Mammary epithelial cell (primary cell): ENCODE measurements around the gene CNTN5.

Experiments used
- EZH2 ChIP-seq: IDR thresholded peaks from 2 replicates; pipeline ENCODE4 v1.6.1; 2012; ENCODE audit warnings: low read length, inconsistent platforms, borderline replicate concordance
- TF ChIP-seq, protein P1 (sequence below), 2 donors: IDR thresholded peaks in 1 of 2; conservative IDR thresholded peaks in 1 of 2; 2 replicates each; pipeline ENCODE4 v1.5.1; 2011 to 2012; ENCODE audit warnings: inconsistent platforms in 2 of 2, low read length in 2 of 2, mild to moderate bottlenecking in 2 of 2, control low read depth in 1 of 2, low read depth in 1 of 2; ENCODE audit not compliant: insufficient read depth in 1 of 2; ENCODE audit errors: extremely low read depth in 1 of 2

- TF ChIP-seq, protein P1, sequence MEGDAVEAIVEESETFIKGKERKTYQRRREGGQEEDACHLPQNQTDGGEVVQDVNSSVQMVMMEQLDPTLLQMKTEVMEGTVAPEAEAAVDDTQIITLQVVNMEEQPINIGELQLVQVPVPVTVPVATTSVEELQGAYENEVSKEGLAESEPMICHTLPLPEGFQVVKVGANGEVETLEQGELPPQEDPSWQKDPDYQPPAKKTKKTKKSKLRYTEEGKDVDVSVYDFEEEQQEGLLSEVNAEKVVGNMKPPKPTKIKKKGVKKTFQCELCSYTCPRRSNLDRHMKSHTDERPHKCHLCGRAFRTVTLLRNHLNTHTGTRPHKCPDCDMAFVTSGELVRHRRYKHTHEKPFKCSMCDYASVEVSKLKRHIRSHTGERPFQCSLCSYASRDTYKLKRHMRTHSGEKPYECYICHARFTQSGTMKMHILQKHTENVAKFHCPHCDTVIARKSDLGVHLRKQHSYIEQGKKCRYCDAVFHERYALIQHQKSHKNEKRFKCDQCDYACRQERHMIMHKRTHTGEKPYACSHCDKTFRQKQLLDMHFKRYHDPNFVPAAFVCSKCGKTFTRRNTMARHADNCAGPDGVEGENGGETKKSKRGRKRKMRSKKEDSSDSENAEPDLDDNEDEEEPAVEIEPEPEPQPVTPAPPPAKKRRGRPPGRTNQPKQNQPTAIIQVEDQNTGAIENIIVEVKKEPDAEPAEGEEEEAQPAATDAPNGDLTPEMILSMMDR (conservative IDR thresholded peaks at IDR 0.05 in 1 of 2, IDR thresholded peaks at IDR 0.05 in 1 of 2; ENCODE audit: extremely low read depth in 1 of 2, insufficient read depth in 1 of 2, low read depth in 1 of 2, low read length in 2 of 2), result no peak
- TF ChIP-seq EZH2, result no peak
Measured at GRCh38 chr11:99424313-99425084, 403.8 kb downstream of the CNTN5 start.
